BJ (cell line): Measurements from ENCODE around the gene MASP1. TPM values are rescaled to one million over a fixed set of nuclear protein-coding genes. Genes with fewer than 3 reads are reported as not detected.

ENCODE experiments used
- CTCF ChIA-PET: fragments of 350-600 bp; formaldehyde crosslinking; extraction: SDS; loops from one replicate; lab custom pipeline; 2021; ENCODE audit warnings: antibody characterized with exemption, inconsistent platforms; lab: Yijun Ruan, JAX
- POLR2A ChIA-PET: fragments of 300-600 bp; sonication (Branson Sonifier 250); formaldehyde crosslinking; extraction: SDS; loops from one replicate; lab custom pipeline; 2021; ENCODE audit warnings: antibody characterized with exemption; lab: Charles Lee
- DNase-seq: peaks from one replicate; pipeline ENCODE4 v3.0.0-alpha.2; 2011; ENCODE audit warnings: low read depth
- H3K27me3 ChIP-seq: 2 replicates; pipeline ENCODE4 v1.6.0; 2011; ENCODE audit warnings: low read length; ENCODE audit not compliant: control insufficient read depth, insufficient read depth
- H3K36me3 ChIP-seq: 2 replicates; pipeline ENCODE4 v1.5.1; 2011; ENCODE audit warnings: low read length; ENCODE audit not compliant: control insufficient read depth, insufficient read depth
- H3K4me3 ChIP-seq: 2 replicates; pipeline ENCODE4 v1.5.1; 2011; ENCODE audit warnings: low read depth, mild to moderate bottlenecking, control low read depth, low read length
- polyA plus RNA-seq: library from polyadenylated mRNA; depleted of rRNA; stranded (reverse); fragments of >200 nt; gene quantifications from 2 replicates; pipeline ENCODE4 v1.2.3, GENCODE V29; 2011
- TF ChIP-seq, protein P1 (sequence below): IDR thresholded peaks from 2 replicates; pipeline ENCODE4 v1.5.1; 2011; ENCODE audit warnings: low read depth, mild to moderate bottlenecking, control low read depth, inconsistent platforms, low read length, moderate library complexity; ENCODE audit not compliant: insufficient read depth

Gene MASP1
- polyA plus RNA-seq, 1 experiment: 321 TPM

GRCh38 chr3:187296911-187297310, 5.4 kb upstream of the MASP1 start:
- Histone ChIP-seq H3K27me3 (no peaks in the 10 kb centered on the region), H3K36me3 (no peaks in the 10 kb centered on the region), H3K4me3 (no peak overlapping the region)
- TF ChIP-seq, protein P1, sequence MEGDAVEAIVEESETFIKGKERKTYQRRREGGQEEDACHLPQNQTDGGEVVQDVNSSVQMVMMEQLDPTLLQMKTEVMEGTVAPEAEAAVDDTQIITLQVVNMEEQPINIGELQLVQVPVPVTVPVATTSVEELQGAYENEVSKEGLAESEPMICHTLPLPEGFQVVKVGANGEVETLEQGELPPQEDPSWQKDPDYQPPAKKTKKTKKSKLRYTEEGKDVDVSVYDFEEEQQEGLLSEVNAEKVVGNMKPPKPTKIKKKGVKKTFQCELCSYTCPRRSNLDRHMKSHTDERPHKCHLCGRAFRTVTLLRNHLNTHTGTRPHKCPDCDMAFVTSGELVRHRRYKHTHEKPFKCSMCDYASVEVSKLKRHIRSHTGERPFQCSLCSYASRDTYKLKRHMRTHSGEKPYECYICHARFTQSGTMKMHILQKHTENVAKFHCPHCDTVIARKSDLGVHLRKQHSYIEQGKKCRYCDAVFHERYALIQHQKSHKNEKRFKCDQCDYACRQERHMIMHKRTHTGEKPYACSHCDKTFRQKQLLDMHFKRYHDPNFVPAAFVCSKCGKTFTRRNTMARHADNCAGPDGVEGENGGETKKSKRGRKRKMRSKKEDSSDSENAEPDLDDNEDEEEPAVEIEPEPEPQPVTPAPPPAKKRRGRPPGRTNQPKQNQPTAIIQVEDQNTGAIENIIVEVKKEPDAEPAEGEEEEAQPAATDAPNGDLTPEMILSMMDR: no peak
- CTCF ChIA-PET: interaction anchor here (0.7 to 0.9 kb wide), 2 partner anchors 23 to 76 kb away, joined by 3 read pairs; no protein-coding TSS in a partner anchor
- POLR2A ChIA-PET: no interaction called here
- no peak for DNase-seq

DNA sequence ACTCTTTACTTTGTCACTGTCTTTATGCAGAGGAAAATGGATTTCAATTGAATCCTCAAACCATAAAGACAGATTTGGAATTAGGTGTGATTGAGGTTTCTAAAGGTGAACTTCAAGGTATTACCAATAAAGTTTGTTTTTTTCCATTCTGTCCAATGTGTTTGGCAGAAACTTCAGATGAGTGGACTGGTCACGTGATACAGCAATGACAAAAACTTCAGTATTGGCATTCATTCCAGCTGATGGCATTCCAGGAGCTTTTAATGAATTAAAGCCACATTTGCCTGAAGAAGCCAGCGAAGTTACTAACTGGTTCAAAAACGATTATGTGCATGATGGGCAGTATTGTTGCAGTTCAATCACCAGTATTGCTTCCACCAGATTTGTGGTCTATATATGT, 4.5 kb upstream of the MASP1 start:
- no peak for DNase-seq
- Histone ChIP-seq H3K36me3 (no peaks in the 10 kb centered on the region), H3K4me3 (no peak overlapping the region), H3K27me3 (no peaks in the 10 kb centered on the region)
- TF ChIP-seq, protein P1: no peak
- ChIA-PET CTCF (interaction anchor here (0.7 to 1.6 kb wide), 3 partner anchors 22 to 76 kb away, joined by 3 to 10 read pairs (median 3); no protein-coding TSS in a partner anchor), POLR2A (no interaction called here)

GRCh38 chr3:187295316-187296034, 3.9 kb upstream of the MASP1 start:
- H3K27me3 ChIP-seq: no peaks in the 10 kb centered on the region
- POLR2A ChIA-PET: no interaction called here
- H3K36me3 ChIP-seq: no peaks in the 10 kb centered on the region
- H3K4me3 ChIP-seq: no peak overlapping the region
- TF ChIP-seq, protein P1: no peak
- CTCF ChIA-PET: interaction anchor here (0.8 to 5.3 kb wide), 4 partner anchors 13 to 384 kb away, joined by 3 to 29 read pairs (median 10); no protein-coding TSS in a partner anchor
- no peak for DNase-seq

DNA sequence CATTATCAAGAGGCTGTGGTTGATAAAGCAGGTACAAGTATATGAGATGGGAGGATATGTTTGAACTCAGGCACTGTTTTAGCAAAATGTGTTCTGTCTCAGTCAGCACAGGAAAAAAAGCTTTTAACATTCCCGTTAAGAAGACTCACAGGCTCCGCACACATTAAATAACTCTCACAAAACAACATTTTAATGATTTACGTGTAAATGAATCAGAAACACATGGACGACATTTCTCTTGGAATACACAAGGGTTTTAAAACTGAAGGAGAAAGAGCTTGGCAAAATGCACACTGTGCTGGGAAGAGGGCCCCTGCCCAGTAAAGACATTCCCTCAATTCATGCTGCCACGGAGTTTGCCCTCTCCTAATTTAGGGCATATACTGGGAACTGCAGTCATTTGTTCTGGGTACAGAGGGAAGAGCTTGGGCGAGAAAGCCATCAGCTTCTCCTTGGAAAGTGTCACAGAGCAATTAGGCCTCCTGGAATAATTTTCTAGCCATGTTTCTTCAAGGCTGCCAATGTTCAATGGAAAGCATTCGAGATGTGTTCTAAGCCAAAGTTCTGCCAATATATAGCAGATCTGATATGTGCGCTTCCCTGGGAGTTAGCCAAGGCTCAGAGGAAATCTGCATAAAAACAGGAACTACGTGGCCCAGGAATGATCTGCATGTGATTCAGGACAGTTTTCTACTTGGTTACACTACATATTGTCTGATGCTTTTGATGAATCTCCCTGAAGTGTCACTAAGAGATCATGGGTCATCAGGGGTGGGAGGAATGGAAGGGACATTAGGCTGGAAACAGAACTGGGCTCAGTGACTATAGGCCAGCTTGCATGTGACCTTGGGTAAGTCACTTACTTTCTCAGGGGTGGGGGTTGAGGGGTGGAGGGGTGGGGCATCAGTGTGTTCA, 2.2 kb upstream of the MASP1 start:
- no peak for DNase-seq
- TF ChIP-seq, protein P1: no peak
- Histone ChIP-seq H3K4me3 (peak overlapping the region; percentile 83), H3K27me3 (no peaks in the 10 kb centered on the region), H3K36me3 (no peaks in the 10 kb centered on the region)
- CTCF ChIA-PET: interaction anchor here (0.6 to 5.3 kb wide), 9 partner anchors 12 to 386 kb away, joined by 3 to 29 read pairs (median 3); no protein-coding TSS in a partner anchor
- POLR2A ChIA-PET: interaction anchor here (0.5 to 1.3 kb wide), 6 partner anchors 32 to 1179 kb away, joined by 3 to 12 read pairs (median 4); no protein-coding TSS in a partner anchor
